ENCODE data around the gene CHST12.

- TF ChIP-seq ZBTB33 (IDR thresholded peaks at IDR 0.05) (no peak), E2F8 (IDR thresholded peaks at IDR 0.05; ENCODE audit: low read depth, partially characterized antibody) (no peak), REST (IDR thresholded peaks at IDR 0.05; ENCODE audit: low read depth, low read length) (no peak), SMC3 (IDR thresholded peaks at IDR 0.05; ENCODE audit: borderline replicate concordance, low read length) (no peak), CHD4 (IDR thresholded peaks at IDR 0.05) (no peak), CTCF (IDR thresholded peaks at IDR 0.05 in 2 of 3, conservative IDR thresholded peaks at IDR 0.05 in 1 of 3; ENCODE audit: control insufficient read depth in 2 of 3, extremely low read depth in 1 of 3, insufficient read depth in 1 of 3, low read depth in 3 of 3, low read length in 3 of 3) (no peak), RAD21 (IDR thresholded peaks at IDR 0.05; ENCODE audit: insufficient read depth, low read depth, low read length) (no peak), KDM1A (IDR thresholded peaks at IDR 0.05; ENCODE audit: borderline replicate concordance) (no peak), JUND (IDR thresholded peaks at IDR 0.05; ENCODE audit: low read depth, low read length) (no peak), SIN3A (IDR thresholded peaks at IDR 0.05; ENCODE audit: low read depth, low read length) (no peak), FOS (IDR thresholded peaks at IDR 0.05; ENCODE audit: borderline replicate concordance, extremely low read depth, insufficient read length) (no peak)
Measured at GRCh38 chr7:2445047-2445446, 41.6 kb downstream of the CHST12 start.

All from GM12878 (cell line).